OCI-LY7 (cell line): Measurements from ENCODE around the gene ZKSCAN4.

ENCODE experiments used
- EZH2phosphoT487 ChIP-seq: fragments of 200-600 bp; sonication (generic); IDR thresholded peaks from 2 replicates; pipeline ENCODE4 v1.6.1; 2018; ENCODE audit warnings: low read depth, borderline replicate concordance, mild to moderate bottlenecking, mixed run types, antibody characterized with exemption, low read length, moderate library complexity, mixed read lengths
- TF ChIP-seq, protein P1 (sequence below): fragments of 200-600 bp; sonication (generic); conservative IDR thresholded peaks from 2 replicates; pipeline ENCODE4 v1.5.1; 2014; ENCODE audit warnings: mild to moderate bottlenecking, antibody characterized with exemption, low read length, moderate library complexity, mixed read lengths

DNA sequence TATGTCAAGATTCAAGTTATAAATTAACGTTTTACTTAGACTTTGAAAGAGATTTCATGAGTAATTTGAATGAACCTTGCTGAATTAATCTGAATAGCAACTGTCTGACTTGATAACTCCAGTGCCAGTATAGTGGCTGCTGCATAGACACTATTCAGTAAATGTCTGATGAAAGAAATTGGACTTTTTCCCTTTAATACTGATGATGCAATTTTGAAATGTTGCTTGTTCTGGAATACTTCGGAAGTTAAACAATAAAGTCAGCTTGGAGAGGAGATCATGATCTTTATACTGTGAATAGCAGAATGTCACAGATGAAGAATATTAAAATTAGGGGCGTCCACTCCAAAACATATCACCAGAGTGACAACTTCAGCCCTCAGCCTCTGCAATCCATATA, 25.7 kb upstream of the ZKSCAN4 start:
- TF ChIP-seq, protein P1, sequence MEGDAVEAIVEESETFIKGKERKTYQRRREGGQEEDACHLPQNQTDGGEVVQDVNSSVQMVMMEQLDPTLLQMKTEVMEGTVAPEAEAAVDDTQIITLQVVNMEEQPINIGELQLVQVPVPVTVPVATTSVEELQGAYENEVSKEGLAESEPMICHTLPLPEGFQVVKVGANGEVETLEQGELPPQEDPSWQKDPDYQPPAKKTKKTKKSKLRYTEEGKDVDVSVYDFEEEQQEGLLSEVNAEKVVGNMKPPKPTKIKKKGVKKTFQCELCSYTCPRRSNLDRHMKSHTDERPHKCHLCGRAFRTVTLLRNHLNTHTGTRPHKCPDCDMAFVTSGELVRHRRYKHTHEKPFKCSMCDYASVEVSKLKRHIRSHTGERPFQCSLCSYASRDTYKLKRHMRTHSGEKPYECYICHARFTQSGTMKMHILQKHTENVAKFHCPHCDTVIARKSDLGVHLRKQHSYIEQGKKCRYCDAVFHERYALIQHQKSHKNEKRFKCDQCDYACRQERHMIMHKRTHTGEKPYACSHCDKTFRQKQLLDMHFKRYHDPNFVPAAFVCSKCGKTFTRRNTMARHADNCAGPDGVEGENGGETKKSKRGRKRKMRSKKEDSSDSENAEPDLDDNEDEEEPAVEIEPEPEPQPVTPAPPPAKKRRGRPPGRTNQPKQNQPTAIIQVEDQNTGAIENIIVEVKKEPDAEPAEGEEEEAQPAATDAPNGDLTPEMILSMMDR, result no peak
- no peak for TF ChIP-seq EZH2phosphoT487
